ENCODE results near the gene LRRC32.

Gene LRRC32

DNA sequence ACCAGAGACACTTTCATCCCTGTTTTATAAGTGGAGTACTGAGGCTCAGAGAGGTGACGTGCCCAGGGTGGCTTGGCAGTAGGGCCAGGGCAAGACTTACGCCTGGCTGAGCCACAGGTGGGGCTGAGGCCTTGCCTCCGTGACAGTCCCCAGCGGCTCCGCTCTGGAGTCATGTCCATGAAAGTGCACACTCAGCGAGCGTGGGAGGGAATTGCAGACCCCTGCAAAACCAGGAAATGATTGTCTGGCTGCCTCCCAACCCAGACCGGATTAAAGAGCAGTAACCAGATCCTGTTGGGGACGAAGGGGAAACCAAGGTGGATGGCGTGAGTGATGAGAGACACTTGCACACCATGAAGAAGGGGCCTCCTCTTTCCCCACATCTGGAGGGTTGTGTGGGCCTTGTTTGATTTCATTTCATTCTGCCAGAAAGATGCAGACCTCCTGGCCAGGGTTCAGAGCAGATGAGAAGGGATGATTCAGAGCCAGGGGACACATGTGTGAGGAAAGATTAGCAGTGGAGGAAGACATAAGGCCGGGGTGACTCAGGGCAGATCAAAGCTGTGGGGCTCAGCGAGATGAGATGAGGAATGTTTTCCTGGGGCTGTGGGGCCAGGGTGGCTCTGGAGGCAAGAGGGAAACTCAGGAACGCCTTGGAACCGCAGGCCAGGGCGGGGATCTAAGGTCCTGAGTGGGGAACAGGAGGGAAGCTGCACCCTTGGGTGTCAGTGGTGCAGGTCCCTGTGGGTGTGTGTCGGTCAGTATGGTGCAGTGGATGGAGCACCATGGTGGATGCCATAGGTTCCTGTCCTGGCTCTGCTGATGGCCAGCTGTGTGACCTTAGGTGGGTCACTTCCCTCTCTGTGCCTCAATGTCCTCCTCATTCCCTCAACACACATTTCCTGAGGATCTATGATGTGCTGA lies 29.9 kb upstream of the LRRC32 start:
- no peak for DNase-seq (ENCODE audit: low read depth in 2 of 2)

DNA sequence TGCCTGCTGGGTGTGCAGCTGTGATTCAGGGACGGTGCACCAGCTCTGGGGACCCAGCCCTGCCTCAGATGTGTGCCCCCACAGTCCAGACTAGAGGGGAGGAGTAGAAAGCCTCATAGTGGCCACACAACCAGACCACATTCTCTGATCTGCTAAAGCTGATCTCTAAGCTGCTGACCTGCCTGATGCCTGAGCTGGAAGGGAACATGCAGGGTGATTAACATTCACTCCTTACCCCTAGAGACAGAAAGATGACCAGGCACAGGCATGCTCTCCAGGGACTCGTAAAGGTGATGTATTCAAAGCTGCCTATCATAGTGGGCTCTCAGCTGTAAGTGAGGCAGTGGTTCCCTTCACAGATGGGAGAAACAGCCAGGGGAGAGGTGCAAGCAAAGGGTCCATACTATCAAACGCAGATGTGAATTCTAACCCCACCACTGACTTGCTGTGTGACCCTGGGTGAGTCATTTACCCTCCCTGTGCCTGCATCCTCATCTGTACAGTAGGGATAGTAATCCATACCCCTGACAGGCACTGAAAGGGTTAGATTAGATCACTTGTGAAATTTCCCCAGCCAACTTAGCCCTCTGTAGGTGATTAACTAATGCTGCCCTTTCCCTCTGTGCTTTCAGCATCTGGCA lies 29.0 kb upstream of the LRRC32 start:
- no peak for DNase-seq (ENCODE audit: low read depth in 2 of 2)

DNA sequence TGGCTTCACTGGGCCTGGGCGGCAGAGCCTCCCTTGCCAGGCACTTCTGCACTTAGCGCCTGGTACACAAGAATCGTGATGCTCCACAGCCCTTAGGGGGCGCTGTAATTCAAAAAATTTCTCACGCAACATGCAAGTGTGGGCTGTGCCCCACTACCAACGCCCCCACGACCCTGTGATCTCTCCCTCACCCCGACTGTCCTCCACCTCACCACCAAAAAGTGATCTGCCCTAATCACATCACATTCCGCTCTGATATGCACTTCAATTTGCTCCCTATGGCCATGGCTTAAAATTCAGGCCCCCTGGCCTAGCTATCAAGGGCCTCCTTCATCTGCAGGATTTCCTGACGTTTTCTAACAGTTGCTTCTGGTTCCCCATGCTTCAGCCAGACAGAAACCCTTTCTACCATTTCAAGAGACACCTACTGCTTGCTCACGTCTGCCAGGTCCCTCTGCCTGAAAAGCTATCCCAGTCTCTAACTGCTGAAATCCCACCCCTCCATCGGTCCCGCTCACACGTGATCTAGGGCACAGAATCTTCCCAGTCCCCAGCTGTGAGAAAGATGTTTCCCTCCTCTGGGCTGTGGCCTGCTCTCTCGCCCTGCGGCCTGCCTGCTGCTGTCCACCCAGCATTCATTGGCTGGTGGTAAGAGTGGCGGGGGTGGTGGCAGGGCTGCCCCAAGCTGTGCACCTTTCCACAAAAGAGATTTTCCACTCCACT lies 27.9 kb upstream of the LRRC32 start:
- no peak for DNase-seq (ENCODE audit: low read depth in 2 of 2)

- DNase-seq (ENCODE audit: low read depth in 2 of 2), result no peak
These were observed 26.2 kb upstream of the LRRC32 start for GRCh38 chr11:76696756-76697155.

DNA sequence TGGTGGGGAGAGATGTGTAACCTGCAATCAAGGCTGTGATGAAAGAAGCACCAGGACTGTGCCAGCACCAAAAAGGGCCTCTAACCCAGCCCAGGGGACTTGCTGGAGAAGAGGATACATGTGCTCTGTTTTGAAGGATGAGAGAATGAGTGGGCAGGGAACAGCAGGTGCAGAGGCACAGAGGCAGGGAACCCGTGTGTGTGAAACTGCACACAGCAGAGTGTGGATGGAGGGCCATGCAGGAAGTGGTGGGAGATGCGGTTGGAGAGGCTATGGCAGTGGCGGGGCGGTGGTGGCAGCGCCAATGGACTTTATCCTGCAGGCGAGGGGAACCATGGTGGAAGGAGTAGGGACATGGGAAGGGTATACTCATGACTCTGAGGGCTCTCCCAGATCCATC lies 25.2 kb upstream of the LRRC32 start:
- DNase-seq (ENCODE audit: low read depth in 2 of 2), result no peak

DNA sequence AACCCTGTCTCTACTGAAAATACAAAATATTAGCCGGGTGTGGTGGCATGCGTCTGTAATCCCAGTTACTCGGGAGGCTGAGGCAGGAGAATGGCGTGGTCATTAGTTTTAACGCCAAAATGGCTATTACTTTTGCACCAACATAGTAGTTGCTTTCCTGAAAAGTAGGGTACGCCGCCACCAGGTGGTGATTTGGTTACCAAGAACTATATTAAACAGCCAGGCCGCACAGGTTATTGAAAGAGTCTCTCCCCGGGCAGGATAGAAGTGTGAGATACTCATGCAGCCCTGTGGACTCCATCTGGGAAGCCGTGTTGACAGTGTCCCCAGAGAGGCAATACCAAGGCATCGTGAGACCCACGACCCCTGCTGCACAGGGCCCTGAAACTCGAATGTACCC lies 24.6 kb upstream of the LRRC32 start:
- no peak for DNase-seq (ENCODE audit: low read depth in 2 of 2)

DNA sequence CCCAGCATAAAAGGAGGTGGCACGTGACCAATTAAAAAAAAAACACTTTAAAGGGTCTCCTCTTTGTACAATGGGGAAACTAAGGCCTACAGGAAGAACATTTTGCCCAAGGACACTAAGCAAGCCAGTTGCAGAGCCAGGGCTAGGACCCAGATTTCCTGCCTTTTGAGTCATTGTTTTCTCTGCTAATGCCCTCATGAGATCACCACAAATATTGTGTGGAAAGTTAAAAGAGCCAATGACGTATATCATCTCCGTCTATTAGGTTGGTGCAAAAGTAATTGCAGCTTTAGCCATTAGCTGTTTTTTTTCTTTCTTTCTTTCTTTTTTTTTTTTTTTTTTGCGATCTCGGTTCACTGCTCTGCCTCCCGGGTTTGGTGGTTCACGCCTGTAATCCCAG lies 24.1 kb upstream of the LRRC32 start:
- no peak for DNase-seq (ENCODE audit: low read depth in 2 of 2)

DNA sequence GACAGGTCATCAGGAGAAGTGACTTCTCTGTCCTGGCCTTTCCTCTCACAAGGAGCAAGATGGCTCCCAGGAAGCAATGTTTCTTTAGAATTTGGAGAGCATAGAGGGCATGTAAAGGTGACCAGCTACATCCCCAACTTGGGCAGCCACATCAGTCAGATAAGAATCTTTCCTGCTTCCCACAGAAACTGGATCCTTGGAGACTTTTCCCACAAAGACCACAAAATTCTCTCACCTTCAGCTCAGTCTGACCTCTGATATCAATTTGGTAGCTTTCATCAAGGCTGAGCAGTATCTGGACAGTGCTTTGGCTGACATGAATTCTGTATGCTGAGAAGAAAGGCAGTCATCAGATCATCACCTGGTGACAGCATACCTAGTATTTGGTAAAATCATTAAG lies 23.3 kb upstream of the LRRC32 start:
- no peak for DNase-seq (ENCODE audit: low read depth in 2 of 2)

- no peak for DNase-seq (ENCODE audit: low read depth in 2 of 2)
These were observed 22.4 kb upstream of the LRRC32 start for GRCh38 chr11:76692956-76693355.

GRCh38 chr11:76691655-76692054 lies 21.1 kb upstream of the LRRC32 start:
- no peak for DNase-seq (ENCODE audit: low read depth in 2 of 2)

GRCh38 chr11:76690736-76691135 lies 20.2 kb upstream of the LRRC32 start:
- no peak for DNase-seq (ENCODE audit: low read depth in 2 of 2)

GRCh38 chr11:76689313-76690260 lies 19.0 kb upstream of the LRRC32 start:
- no peak for DNase-seq (ENCODE audit: low read depth in 2 of 2)

GRCh38 chr11:76688146-76688545 lies 17.6 kb upstream of the LRRC32 start:
- DNase-seq (ENCODE audit: low read depth in 2 of 2), result no peak

- DNase-seq (ENCODE audit: low read depth in 2 of 2), result no peak
These were observed 15.9 kb upstream of the LRRC32 start for GRCh38 chr11:76686261-76687079.

DNA sequence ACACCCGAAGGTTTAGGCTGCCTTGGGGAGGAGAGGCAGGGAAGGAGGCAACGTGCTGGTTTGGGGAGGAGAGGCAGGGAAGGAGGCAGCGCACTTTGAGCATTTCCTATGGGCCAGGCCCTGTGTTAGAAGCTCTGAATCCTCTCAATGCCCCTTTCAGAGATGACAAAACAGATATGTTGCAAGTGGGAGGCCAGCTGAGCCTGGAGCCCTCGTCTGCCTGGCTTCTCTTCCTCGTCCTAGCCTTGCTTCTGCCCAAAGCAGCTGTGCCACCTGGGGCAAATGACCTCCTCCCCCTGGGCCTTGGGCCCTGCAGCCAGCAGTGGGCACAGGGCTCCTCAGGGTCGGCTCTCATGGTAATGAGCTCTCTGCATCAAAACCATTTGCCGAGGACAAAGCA lies 15.3 kb upstream of the LRRC32 start:
- no peak for DNase-seq (ENCODE audit: low read depth in 2 of 2)

DNA sequence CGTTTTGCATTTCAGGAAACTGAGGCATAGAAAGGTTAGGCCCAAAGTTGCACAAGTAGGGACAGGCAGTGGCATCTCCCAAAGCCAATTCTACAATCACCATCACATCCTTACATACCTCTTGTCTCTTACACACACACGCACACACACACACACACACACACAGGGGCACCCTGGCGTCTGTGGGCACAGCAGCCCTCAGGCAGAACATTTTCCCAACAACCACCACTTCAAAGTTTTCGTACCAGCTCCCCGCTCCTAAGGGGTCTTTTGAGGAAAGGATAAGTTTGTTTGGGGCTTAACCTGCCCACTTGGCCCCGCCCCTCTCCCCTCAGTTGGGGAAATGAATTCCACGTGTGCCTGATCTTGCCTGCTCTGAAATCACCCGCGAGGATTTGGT lies 14.7 kb upstream of the LRRC32 start:
- no peak for DNase-seq (ENCODE audit: low read depth in 2 of 2)

GRCh38 chr11:76684516-76684915 lies 14.0 kb upstream of the LRRC32 start:
- DNase-seq (ENCODE audit: low read depth in 2 of 2), result no peak

DNA sequence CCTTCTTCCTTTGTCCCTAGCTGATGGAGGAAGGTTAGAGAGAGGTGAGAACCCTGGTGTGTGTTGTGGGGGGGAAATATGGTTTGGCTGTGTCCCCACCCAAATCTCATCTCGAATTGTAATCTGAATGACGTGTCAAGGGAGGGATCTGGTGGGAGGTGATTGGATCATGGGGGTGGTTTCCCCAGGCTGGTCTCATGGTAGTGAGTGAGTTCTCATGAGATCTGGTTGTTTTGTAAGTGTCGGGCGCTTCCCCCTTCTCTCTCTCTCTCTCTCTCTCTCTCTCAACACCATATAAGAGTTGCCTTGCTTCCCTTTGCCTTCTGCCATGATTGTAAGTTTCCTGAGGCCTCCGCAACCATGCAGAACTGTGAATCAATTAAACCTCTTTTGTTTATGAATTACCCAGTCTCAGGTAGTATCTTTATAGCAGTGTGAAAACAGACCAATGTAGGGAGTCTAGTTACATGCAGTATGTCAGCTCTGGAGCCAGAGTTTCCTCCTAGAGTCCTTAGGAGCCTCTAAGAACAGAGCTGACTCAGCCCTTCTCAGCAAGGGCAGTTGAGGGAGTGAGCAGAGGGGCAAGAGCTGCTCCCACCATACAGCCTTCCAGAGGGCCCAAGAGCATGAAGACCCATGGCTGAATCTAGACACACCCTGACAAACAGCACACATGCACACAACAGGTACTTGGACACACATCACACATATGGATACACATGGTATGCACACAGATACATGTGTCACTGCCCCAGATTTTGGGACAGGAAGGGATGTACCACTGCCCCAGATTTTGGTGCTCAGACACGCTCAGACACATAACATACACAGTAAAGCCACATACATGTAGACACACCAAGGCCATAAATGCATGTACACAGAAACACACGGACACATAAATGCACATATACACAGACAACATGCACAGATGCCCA lies 12.9 kb upstream of the LRRC32 start:
- no peak for DNase-seq (ENCODE audit: low read depth in 2 of 2)

- DNase-seq (ENCODE audit: low read depth in 2 of 2), result no peak
These were observed 12.1 kb upstream of the LRRC32 start for GRCh38 chr11:76682684-76683083.

GRCh38 chr11:76682106-76682505 lies 11.6 kb upstream of the LRRC32 start:
- DNase-seq (ENCODE audit: low read depth in 2 of 2), result no peak

All from activated CD4-positive, alpha-beta T cell treated with anti-CD3 and anti-CD28 coated beads for 24 hours (primary cell).